MCF 10A (cell line): ENCODE results near the gene DPP8. TPM values are rescaled to one million over a fixed set of nuclear protein-coding genes. Genes with fewer than 3 reads are reported as not detected.
"Not testable (repeated sequence)": the region's sequence is repeated elsewhere in the genome, so short reads cannot be mapped to it uniquely, and the experiment has no call there.

Experiments used
- BruUV-seq: library from RNA; stranded (reverse); fragments of 400-500 nt; replicated peaks from 2 replicates; lab custom pipeline; 2021; lab: Mats Ljungman, UMichigan
- CTCF ChIA-PET: fragments of 300-600 bp; sonication (Branson Sonifier 250); formaldehyde crosslinking; extraction: SDS; loops from one replicate; lab custom pipeline; 2021; ENCODE audit warnings: antibody characterized with exemption, inconsistent platforms; lab: Yijun Ruan, JAX
- POLR2A ChIA-PET: fragments of 300-600, 350-650 bp; sonication (Branson Sonifier 250); formaldehyde crosslinking; extraction: SDS; loops from one replicate; lab custom pipeline; 2020; ENCODE audit warnings: antibody characterized with exemption, inconsistent platforms; lab: Yijun Ruan, JAX
- DNase-seq: peaks from one replicate; pipeline ENCODE4 v3.0.0-alpha.2; 2018; ENCODE audit not compliant: unreplicated experiment
- H3K27ac Mint-ChIP-seq: one replicate; pipeline ENCODE4 v1.8.0; 2022; ENCODE audit warnings: mild to moderate bottlenecking, low read depth, mixed read lengths; ENCODE audit not compliant: unreplicated experiment
- H3K27me3 Mint-ChIP-seq: one replicate; pipeline ENCODE4 v1.8.0; 2022; ENCODE audit warnings: mixed read lengths; ENCODE audit not compliant: insufficient read depth, unreplicated experiment
- H3K36me3 Mint-ChIP-seq: one replicate; pipeline ENCODE4 v1.8.0; 2022; ENCODE audit warnings: mild to moderate bottlenecking, moderate library complexity, mixed read lengths; ENCODE audit not compliant: insufficient read depth, unreplicated experiment
- H3K4me1 Mint-ChIP-seq: one replicate; pipeline ENCODE4 v1.8.0; 2022; ENCODE audit warnings: mixed read lengths; ENCODE audit not compliant: insufficient read depth, unreplicated experiment
- H3K4me3 Mint-ChIP-seq: one replicate; pipeline ENCODE4 v1.8.0; 2022; ENCODE audit warnings: mild to moderate bottlenecking, moderate library complexity, mixed read lengths; ENCODE audit not compliant: unreplicated experiment
- H3K9me3 Mint-ChIP-seq: one replicate; pipeline ENCODE4 v1.8.0; 2022; ENCODE audit warnings: mixed read lengths; ENCODE audit not compliant: unreplicated experiment
- CTCF ChIP-seq: fragments of 200-600 bp; IDR thresholded peaks from one replicate; pipeline ENCODE4 v1.8.0; 2022; ENCODE audit warnings: antibody characterized with exemption, mild to moderate bottlenecking; ENCODE audit not compliant: unreplicated experiment
- intact Hi-C: fragments of 100-400 bp; cut with micrococcal nuclease; formaldehyde crosslinking; loops from 2 replicates; pipeline ENCODE4 v1.14.1; 2022
- total RNA-seq: library from RNA; stranded (reverse); gene quantifications from 2 replicates; pipeline ENCODE4 v1.2.3, GENCODE V29; 2022

DPP8 gene
- total RNA-seq, 1 experiment from 2014 or later: 24.5 TPM

- intact Hi-C loops: no loop called here
- no peak for TF ChIP-seq CTCF
- Mint-ChIP-seq H3K27me3 (no peaks in the 10 kb centered on the region), H3K9me3 (no peaks in the 10 kb centered on the region), H3K27ac (no peak overlapping the region), H3K4me3 (no peak overlapping the region), H3K36me3 (peaks cover 73% of the 10 kb centered on the region), H3K4me1 (no peaks in the 10 kb centered on the region)
- ChIA-PET POLR2A (interaction anchor here (1.1 to 1.4 kb wide), 3 partner anchors 8 to 19 kb away, joined by 3 to 5 read pairs (median 3); no protein-coding TSS in a partner anchor), CTCF (interaction anchor here (0.6 kb wide), 1 partner anchor 158 kb away, joined by 3 read pairs; no protein-coding TSS in a partner anchor)
- BruUV-seq: no TSS peak
- DNase-seq: no peak
Observed at GRCh38 chr15:65558997-65559760, 41.7 kb upstream of the DPP8 start.

GRCh38 chr15:65558336-65558735 lies 40.8 kb upstream of the DPP8 start:
- CTCF ChIA-PET: interaction anchor here (0.5 kb wide), 1 partner anchor 644 kb away, joined by 3 read pairs; no protein-coding TSS in a partner anchor
- no peak for DNase-seq
- H3K27ac Mint-ChIP-seq: no peak overlapping the region
- no peaks in the 10 kb centered on the region for H3K4me1 Mint-ChIP-seq
- H3K27me3 Mint-ChIP-seq: no peaks in the 10 kb centered on the region
- H3K9me3 Mint-ChIP-seq: no peaks in the 10 kb centered on the region
- intact Hi-C loops: no loop called here
- H3K36me3 Mint-ChIP-seq: peaks cover 66% of the 10 kb centered on the region
- no peak for TF ChIP-seq CTCF
- H3K4me3 Mint-ChIP-seq: no peak overlapping the region
- BruUV-seq: no TSS peak
- POLR2A ChIA-PET: interaction anchor here (0.7 to 1.1 kb wide), 2 partner anchors 8 to 10 kb away, joined by 3 read pairs; no protein-coding TSS in a partner anchor

- BruUV-seq: no TSS peak
- ChIA-PET POLR2A (interaction anchor here (0.6 kb wide), 1 partner anchor 1485 kb away, joined by 3 read pairs; no protein-coding TSS in a partner anchor), CTCF (interaction anchor here (1.0 kb wide), 1 partner anchor 30 kb away, joined by 3 read pairs; no protein-coding TSS in a partner anchor)
- Mint-ChIP-seq H3K36me3 (peaks cover 51% of the 10 kb centered on the region), H3K27ac (no peak overlapping the region), H3K4me3 (no peak overlapping the region), H3K27me3 (no peaks in the 10 kb centered on the region), H3K4me1 (no peaks in the 10 kb centered on the region), H3K9me3 (no peaks in the 10 kb centered on the region)
- TF ChIP-seq CTCF: no peak
- DNase-seq: no peak
- intact Hi-C loops: no loop called here
Observed at GRCh38 chr15:65556622-65557021, 39.1 kb upstream of the DPP8 start.

DNA sequence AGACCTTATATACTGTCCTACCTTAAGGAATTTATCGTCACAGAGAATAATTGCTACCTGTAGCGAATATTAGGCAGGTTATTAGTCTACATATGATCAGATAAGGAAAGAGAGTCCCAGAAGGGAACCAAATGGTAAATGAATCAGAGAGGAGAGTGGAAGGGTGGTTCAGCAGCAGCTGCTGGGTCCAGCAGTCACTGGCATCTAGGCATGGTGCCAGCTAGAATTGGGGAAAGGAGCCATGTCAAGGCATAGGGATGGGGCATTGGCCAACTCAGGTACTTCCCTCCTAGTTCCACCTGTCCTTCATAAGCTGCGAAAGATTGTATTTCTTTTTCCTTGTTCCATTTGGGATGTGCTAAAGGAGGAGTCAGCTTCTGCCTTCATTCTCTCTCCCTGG lies 36.2 kb upstream of the DPP8 start:
- CTCF ChIA-PET: interaction anchor here (0.7 kb wide), 1 partner anchor 666 kb away, joined by 3 read pairs; no protein-coding TSS in a partner anchor
- no peak for DNase-seq
- Mint-ChIP-seq H3K27me3 (no peaks in the 10 kb centered on the region), H3K4me3 (no peak overlapping the region), H3K4me1 (peaks cover 6% of the 10 kb centered on the region), H3K27ac (no peak overlapping the region), H3K9me3 (no peaks in the 10 kb centered on the region), H3K36me3 (peaks cover 35% of the 10 kb centered on the region)
- BruUV-seq: no TSS peak
- intact Hi-C loops: no loop called here
- POLR2A ChIA-PET: interaction anchor here (0.8 to 0.9 kb wide), 2 partner anchors 57 to 316 kb away, joined by 3 read pairs; partner anchors contain the start of genes INTS14 and RAB11A
- TF ChIP-seq CTCF: no peak

DNA sequence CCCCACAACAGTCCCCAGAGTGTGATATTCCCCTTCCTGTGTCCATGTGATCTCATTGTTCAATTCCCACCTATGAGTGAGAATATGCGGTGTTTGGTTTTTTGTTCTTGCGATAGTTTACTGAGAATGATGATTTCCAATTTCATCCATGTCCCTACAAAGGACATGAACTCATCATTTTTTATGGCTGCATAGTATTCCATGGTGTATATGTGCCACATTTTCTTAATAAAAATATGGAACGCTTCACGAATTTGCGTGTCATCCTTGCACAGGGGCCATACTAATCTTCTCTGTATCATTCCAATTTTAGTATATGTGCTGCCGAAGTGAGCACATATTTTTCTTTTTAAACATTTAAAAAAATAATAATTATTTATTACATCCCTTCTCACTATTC lies 35.4 kb upstream of the DPP8 start:
- BruUV-seq, H3K27me3 Mint-ChIP-seq: not testable (repeated sequence)

More for the DNA sequence above, 35.4 kb upstream of the DPP8 start:
- H3K4me3 Mint-ChIP-seq, intact Hi-C loops, CTCF ChIA-PET, H3K9me3 Mint-ChIP-seq, DNase-seq, H3K4me1 Mint-ChIP-seq: not testable (repeated sequence)
- Mint-ChIP-seq H3K27ac (peak overlapping the region; percentile 23), H3K36me3 (peaks cover 28% of the 10 kb centered on the region)
- POLR2A ChIA-PET: interaction anchor here (0.9 kb wide), 1 partner anchor 58 kb away, joined by 3 read pairs; the partner anchor contains the start of gene INTS14
